Measurements from ENCODE around the gene MCC. TPM values are rescaled to one million over a fixed set of nuclear protein-coding genes. Genes with fewer than 3 reads are reported as not detected.

The MCC gene
- total RNA-seq, 1 experiment from 2014 or later: 0.60 TPM

- Histone ChIP-seq H3K36me3 (ENCODE audit: insufficient read depth, low read length, poor library complexity, severe bottlenecking) (peaks cover 23% of the 10 kb centered on the region), H3K4me3 (ENCODE audit: low read depth, low read length, poor library complexity, severe bottlenecking) (no peak overlapping the region), H3K27me3 (replicated peaks; ENCODE audit: insufficient read depth, low read depth, low read length, poor library complexity) (no peaks in the 10 kb centered on the region), H3K9me3 (ENCODE audit: low read depth, low read length, poor library complexity, severe bottlenecking) (no peaks in the 10 kb centered on the region), H3K4me1 (ENCODE audit: insufficient read depth, low read length, poor library complexity, severe bottlenecking) (no peaks in the 10 kb centered on the region), H3K27ac (ENCODE audit: low read depth, low read length, poor library complexity, severe bottlenecking) (no peak overlapping the region)
- TF ChIP-seq CTCF (conservative IDR thresholded peaks at IDR 0.05; ENCODE audit: low read depth, low read length): peak; percentile 89
- TF ChIP-seq EZH2 (IDR thresholded peaks at IDR 0.05; ENCODE audit: borderline replicate concordance, low read depth, low read length, poor library complexity, severe bottlenecking): no peak
- ChIA-PET CTCF (interaction anchor here (0.6 to 1.1 kb wide), 4 partner anchors 10 to 600 kb away, joined by 3 to 4 read pairs (median 3); no protein-coding TSS in a partner anchor), POLR2A (ENCODE audit: low non-redundant PET) (interaction anchor here (0.7 kb wide), 1 partner anchor 402 kb away, joined by 3 read pairs; no protein-coding TSS in a partner anchor)
- DNase-seq (ENCODE audit: low spot score): peak; percentile 75
- intact Hi-C loops (cut with micrococcal nuclease; ENCODE audit: unreplicated experiment): loop anchor here (1.0 to 5.0 kb wide), 3 partner anchors 335 to 610 kb away; partner anchors contain the start of gene YTHDC2
- no TSS peak for BruUV-seq (replicated peaks)
Observed at GRCh38 chr5:112995764-112996618, 492.3 kb downstream of the MCC start.

DNA sequence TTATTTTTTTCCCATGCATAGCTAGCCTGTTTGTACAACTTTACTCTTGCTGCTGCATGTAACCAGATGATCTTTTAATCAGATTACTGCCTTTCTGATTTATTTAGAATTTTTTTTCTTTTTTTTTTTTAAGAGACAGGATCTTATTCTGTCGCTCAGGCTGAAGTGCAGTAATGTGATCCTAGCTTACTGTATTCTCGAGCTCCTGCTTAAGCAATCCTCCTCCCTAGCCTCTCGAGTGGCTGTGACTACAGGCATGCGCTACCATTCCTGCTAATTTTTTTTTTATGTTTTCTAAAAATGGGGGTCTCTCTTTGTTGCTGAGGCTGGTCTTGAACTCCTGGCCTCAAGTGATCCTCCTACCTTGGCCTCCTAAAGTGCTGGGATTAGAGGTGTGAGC lies 502.0 kb downstream of the MCC start:
- ChIA-PET CTCF (no interaction called here), POLR2A (ENCODE audit: low non-redundant PET) (no interaction called here)
- Histone ChIP-seq H3K27ac (ENCODE audit: low read depth, low read length, poor library complexity, severe bottlenecking) (no peak overlapping the region), H3K4me1 (ENCODE audit: insufficient read depth, low read length, poor library complexity, severe bottlenecking) (no peaks in the 10 kb centered on the region), H3K36me3 (ENCODE audit: insufficient read depth, low read length, poor library complexity, severe bottlenecking) (peaks cover 9% of the 10 kb centered on the region), H3K27me3 (replicated peaks; ENCODE audit: insufficient read depth, low read depth, low read length, poor library complexity) (no peaks in the 10 kb centered on the region), H3K4me3 (ENCODE audit: low read depth, low read length, poor library complexity, severe bottlenecking) (no peak overlapping the region), H3K9me3 (ENCODE audit: low read depth, low read length, poor library complexity, severe bottlenecking) (no peaks in the 10 kb centered on the region)
- intact Hi-C loops (cut with micrococcal nuclease; ENCODE audit: unreplicated experiment): no loop called here
- no peak for DNase-seq (ENCODE audit: low spot score)
- TF ChIP-seq EZH2 (IDR thresholded peaks at IDR 0.05; ENCODE audit: borderline replicate concordance, low read depth, low read length, poor library complexity, severe bottlenecking) (no peak), CTCF (conservative IDR thresholded peaks at IDR 0.05; ENCODE audit: low read depth, low read length) (no peak)
- no TSS peak for BruUV-seq (replicated peaks)

DNA sequence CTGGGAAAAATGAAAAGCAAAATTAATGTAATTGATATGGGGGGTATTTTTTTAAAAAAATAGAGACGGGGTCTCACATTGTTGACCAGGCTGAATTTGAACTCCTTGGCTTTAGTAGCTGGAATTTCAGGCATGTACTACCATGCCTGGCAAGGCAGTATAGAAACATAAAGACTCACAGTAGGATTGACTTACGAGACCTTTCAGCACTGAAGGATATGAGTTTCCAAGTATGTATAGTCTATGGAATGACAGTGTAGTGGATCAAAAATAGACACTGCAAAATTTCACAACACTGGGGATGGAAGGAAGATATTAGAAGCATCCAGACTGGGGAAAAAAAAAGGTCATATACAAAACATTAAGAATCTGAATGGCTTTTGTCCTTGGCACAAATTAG lies 504.9 kb downstream of the MCC start:
- Histone ChIP-seq H3K4me1 (ENCODE audit: insufficient read depth, low read length, poor library complexity, severe bottlenecking) (peaks cover 11% of the 10 kb centered on the region), H3K27ac (ENCODE audit: low read depth, low read length, poor library complexity, severe bottlenecking) (no peak overlapping the region), H3K27me3 (replicated peaks; ENCODE audit: insufficient read depth, low read depth, low read length, poor library complexity) (no peaks in the 10 kb centered on the region), H3K9me3 (ENCODE audit: low read depth, low read length, poor library complexity, severe bottlenecking) (no peaks in the 10 kb centered on the region), H3K4me3 (ENCODE audit: low read depth, low read length, poor library complexity, severe bottlenecking) (no peak overlapping the region), H3K36me3 (ENCODE audit: insufficient read depth, low read length, poor library complexity, severe bottlenecking) (peaks cover 9% of the 10 kb centered on the region)
- intact Hi-C loops (cut with micrococcal nuclease; ENCODE audit: unreplicated experiment): no loop called here
- no TSS peak for BruUV-seq (replicated peaks)
- DNase-seq (ENCODE audit: low spot score): no peak
- POLR2A ChIA-PET (ENCODE audit: low non-redundant PET): no interaction called here
- TF ChIP-seq EZH2 (IDR thresholded peaks at IDR 0.05; ENCODE audit: borderline replicate concordance, low read depth, low read length, poor library complexity, severe bottlenecking): no peak
- TF ChIP-seq CTCF (conservative IDR thresholded peaks at IDR 0.05; ENCODE audit: low read depth, low read length): no peak
- CTCF ChIA-PET: no interaction called here

Data from A673 (cell line).